HG03025 (cell line): ENCODE data around the gene ANKRD12.

Experiments
- ATAC-seq: cut with Tn5 transposase; IDR thresholded peaks from one replicate; pipeline ENCODE4 v1.9.1; 2021; ENCODE audit warnings: mild to moderate bottlenecking, moderate library complexity; ENCODE audit not compliant: unreplicated experiment, low FRiP score

Gene ANKRD12

GRCh38 chr18:9333441-9334328 is 197.1 kb downstream of the ANKRD12 start:
- peak; percentile 35 for ATAC-seq

- peak; percentile 69 for ATAC-seq
Measured at GRCh38 chr18:9334329-9334972, 197.9 kb downstream of the ANKRD12 start, which contains the start of gene TWSG1. Gene TWSG1, plus strand, starts transcription at chr18:9334773. Its CDS starts 2,457 bp downstream, at chr18:9337230.

DNA sequence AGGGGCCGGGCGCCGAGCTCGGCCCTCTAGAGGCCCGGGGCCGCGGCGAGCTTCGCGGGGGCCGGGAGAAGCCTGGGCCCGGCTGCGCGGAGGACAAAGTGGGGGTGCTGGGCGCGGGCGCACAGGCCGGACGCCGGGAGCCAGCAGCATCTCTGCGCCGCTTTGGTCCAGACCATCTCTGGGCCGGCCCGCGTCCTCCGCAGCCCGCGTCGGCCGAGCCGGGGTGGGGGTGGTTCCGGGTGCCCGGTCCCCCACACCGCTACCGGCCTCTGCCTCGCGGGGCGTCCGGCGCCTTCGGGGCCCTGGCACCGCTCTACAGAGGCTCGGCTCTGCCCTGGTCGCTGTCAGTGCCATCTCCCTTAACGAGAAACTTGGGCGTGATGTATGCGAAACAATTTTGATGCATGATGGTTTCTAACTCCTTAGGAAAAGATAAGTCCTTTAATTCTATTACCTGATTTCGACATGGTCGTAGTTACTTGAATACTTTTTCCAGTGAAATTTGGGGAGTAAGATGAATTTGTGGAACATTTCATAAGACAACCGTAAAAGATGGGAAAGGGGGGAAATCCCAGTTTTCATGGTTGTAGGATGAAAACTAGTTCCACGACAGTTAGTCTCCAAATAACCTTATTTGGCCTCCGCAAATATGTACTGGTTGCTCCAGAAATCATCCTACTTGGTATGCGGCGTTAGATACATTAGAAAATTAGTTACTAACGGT is 198.6 kb downstream of the ANKRD12 start:
- ATAC-seq = peak; percentile 38
